ENCODE data around the gene PRKN.

- TF ChIP-seq, protein P1, sequence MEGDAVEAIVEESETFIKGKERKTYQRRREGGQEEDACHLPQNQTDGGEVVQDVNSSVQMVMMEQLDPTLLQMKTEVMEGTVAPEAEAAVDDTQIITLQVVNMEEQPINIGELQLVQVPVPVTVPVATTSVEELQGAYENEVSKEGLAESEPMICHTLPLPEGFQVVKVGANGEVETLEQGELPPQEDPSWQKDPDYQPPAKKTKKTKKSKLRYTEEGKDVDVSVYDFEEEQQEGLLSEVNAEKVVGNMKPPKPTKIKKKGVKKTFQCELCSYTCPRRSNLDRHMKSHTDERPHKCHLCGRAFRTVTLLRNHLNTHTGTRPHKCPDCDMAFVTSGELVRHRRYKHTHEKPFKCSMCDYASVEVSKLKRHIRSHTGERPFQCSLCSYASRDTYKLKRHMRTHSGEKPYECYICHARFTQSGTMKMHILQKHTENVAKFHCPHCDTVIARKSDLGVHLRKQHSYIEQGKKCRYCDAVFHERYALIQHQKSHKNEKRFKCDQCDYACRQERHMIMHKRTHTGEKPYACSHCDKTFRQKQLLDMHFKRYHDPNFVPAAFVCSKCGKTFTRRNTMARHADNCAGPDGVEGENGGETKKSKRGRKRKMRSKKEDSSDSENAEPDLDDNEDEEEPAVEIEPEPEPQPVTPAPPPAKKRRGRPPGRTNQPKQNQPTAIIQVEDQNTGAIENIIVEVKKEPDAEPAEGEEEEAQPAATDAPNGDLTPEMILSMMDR (IDR thresholded peaks at IDR 0.05 in 8 of 11, conservative IDR thresholded peaks at IDR 0.05 in 3 of 11): no peak
- no peak for TF ChIP-seq POLR2A (IDR thresholded peaks at IDR 0.05)
- TF ChIP-seq POLR2AphosphoS5 (IDR thresholded peaks at IDR 0.05): no peak
Measured at GRCh38 chr6:161462148-161462547, 1265.4 kb downstream of the PRKN start.
